Activated gamma-delta T cell (primary cell): ENCODE measurements around the gene CCNI.

ENCODE experiments used
- DNase-seq: peaks from one replicate; lab custom pipeline; 2025; lab: John Stamatoyannopoulos, UW

Gene CCNI

GRCh38 chr4:77007358-77008230, 68.2 kb downstream of the CCNI start:
- no peak for DNase-seq

GRCh38 chr4:77006753-77007353, 68.9 kb downstream of the CCNI start:
- DNase-seq: no peak

GRCh38 chr4:77003400-77003799, 72.4 kb downstream of the CCNI start:
- DNase-seq: no peak

- DNase-seq: no peak
Observed at GRCh38 chr4:77002321-77003107, 73.3 kb downstream of the CCNI start.

GRCh38 chr4:77001907-77002306, 73.9 kb downstream of the CCNI start:
- DNase-seq: no peak

- DNase-seq: no peak
Observed at GRCh38 chr4:76998251-76998901, 77.4 kb downstream of the CCNI start.

GRCh38 chr4:76997532-76997931, 78.3 kb downstream of the CCNI start:
- no peak for DNase-seq
